ENCODE measurements around the gene CD6. TPM values are rescaled to one million over a fixed set of nuclear protein-coding genes. Genes with fewer than 3 reads are reported as not detected.
A peak's percentile ranks its signal among the peaks of the same experiment; 100 is the strongest.

CD6 gene
- total RNA-seq, 1 donor from 2014 or later = 0.22 TPM

- ATAC-seq (no peak), DNase-seq (ENCODE audit: missing footprints) (no peak)
- intact Hi-C loops (cut with DNase I) = no loop called here
Measured at GRCh38 chr11:61034704-61035525, 63.4 kb downstream of the CD6 start.

- ATAC-seq (no peak), DNase-seq (ENCODE audit: missing footprints) (no peak)
- intact Hi-C loops (cut with DNase I) = no loop called here
Measured at GRCh38 chr11:61035526-61035835, 64.0 kb downstream of the CD6 start.

- intact Hi-C loops (cut with DNase I) = no loop called here
- DNase-seq (ENCODE audit: missing footprints) = no peak
- no peak for ATAC-seq
Measured at GRCh38 chr11:61037441-61038093, 66.1 kb downstream of the CD6 start.

GRCh38 chr11:61039916-61040315, 68.4 kb downstream of the CD6 start:
- DNase-seq (ENCODE audit: missing footprints) (no peak), ATAC-seq (no peak)
- intact Hi-C loops (cut with DNase I) = no loop called here

- intact Hi-C loops (cut with DNase I) = no loop called here
- no peak for ATAC-seq
- DNase-seq (ENCODE audit: missing footprints) = no peak
Measured at GRCh38 chr11:61041755-61042518, 70.5 kb downstream of the CD6 start.

- DNase-seq (ENCODE audit: missing footprints) = no peak
- intact Hi-C loops (cut with DNase I) = no loop called here
- no peak for ATAC-seq
Measured at GRCh38 chr11:61042537-61042936, 71.1 kb downstream of the CD6 start.

GRCh38 chr11:61042961-61043540, 71.6 kb downstream of the CD6 start:
- intact Hi-C loops (cut with DNase I) = no loop called here

GRCh38 chr11:61045271-61045670, 73.8 kb downstream of the CD6 start:
- intact Hi-C loops (cut with DNase I) = no loop called here
- ATAC-seq (no peak), DNase-seq (ENCODE audit: missing footprints) (no peak)

More at GRCh38 chr11:61042961-61043540, 71.6 kb downstream of the CD6 start:
- ATAC-seq (no peak), DNase-seq (ENCODE audit: missing footprints) (no peak)

GRCh38 chr11:61046833-61047232, 75.4 kb downstream of the CD6 start:
- intact Hi-C loops (cut with DNase I) = no loop called here
- DNase-seq (ENCODE audit: missing footprints) (no peak), ATAC-seq (no peak)

GRCh38 chr11:61048368-61049062, 77.0 kb downstream of the CD6 start:
- intact Hi-C loops (cut with DNase I) = no loop called here
- no peak for DNase-seq (ENCODE audit: missing footprints)
- ATAC-seq = no peak

GRCh38 chr11:61049063-61049377, 77.5 kb downstream of the CD6 start:
- DNase-seq (ENCODE audit: missing footprints) = no peak
- intact Hi-C loops (cut with DNase I) = no loop called here
- ATAC-seq = no peak

- ATAC-seq = peak; percentile 57
- no peak for DNase-seq (ENCODE audit: missing footprints)
- intact Hi-C loops (cut with DNase I) = no loop called here
Measured at GRCh38 chr11:61049859-61050258, 78.4 kb downstream of the CD6 start.

- intact Hi-C loops (cut with DNase I) = no loop called here
- ATAC-seq (no peak), DNase-seq (ENCODE audit: missing footprints) (no peak)
Measured at GRCh38 chr11:61052182-61052972, 80.9 kb downstream of the CD6 start.

- ATAC-seq (no peak), DNase-seq (ENCODE audit: missing footprints) (no peak)
- intact Hi-C loops (cut with DNase I) = no loop called here
Measured at GRCh38 chr11:61053191-61053590, 81.7 kb downstream of the CD6 start.

- no peak for DNase-seq (ENCODE audit: missing footprints)
- no peak for ATAC-seq
- intact Hi-C loops (cut with DNase I) = no loop called here
Measured at GRCh38 chr11:61054513-61054912, 83.0 kb downstream of the CD6 start.

- intact Hi-C loops (cut with DNase I) = no loop called here
- DNase-seq (ENCODE audit: missing footprints) = no peak
- ATAC-seq = no peak
Measured at GRCh38 chr11:61054927-61055562, 83.6 kb downstream of the CD6 start.

- ATAC-seq (no peak), DNase-seq (ENCODE audit: missing footprints) (no peak)
- intact Hi-C loops (cut with DNase I) = no loop called here
Measured at GRCh38 chr11:61055776-61056175, 84.3 kb downstream of the CD6 start.

GRCh38 chr11:61056571-61056970, 85.1 kb downstream of the CD6 start:
- DNase-seq (ENCODE audit: missing footprints) (no peak), ATAC-seq (no peak)
- intact Hi-C loops (cut with DNase I) = no loop called here
